Mesenchymal stem cell (in vitro differentiated cells and primary cell): ENCODE measurements around the gene KDELR3.
A peak's percentile ranks its signal among the peaks of the same experiment; 100 is the strongest.

Experiments used
- DNase-seq: peaks from one replicate; pipeline ENCODE4 v3.0.0-alpha.2; 2013
- H2AFZ ChIP-seq: one replicate; pipeline ENCODE4 v1.6.1; 2013; ENCODE audit warnings: low read depth, mild to moderate bottlenecking, control low read depth, inconsistent platforms, low read length, moderate library complexity
- H2AK5ac ChIP-seq: 2 replicates; pipeline ENCODE4 v1.6.1; 2013; ENCODE audit warnings: low read length, moderate library complexity, mild to moderate bottlenecking, inconsistent platforms; ENCODE audit not compliant: severe bottlenecking
- H2BK120ac ChIP-seq: one replicate; pipeline ENCODE4 v1.6.1; 2013; ENCODE audit warnings: low read depth, mild to moderate bottlenecking, inconsistent platforms, low read length, moderate library complexity
- H2BK12ac ChIP-seq, 2 experiments: one replicate each; pipeline ENCODE4 v1.6.1; 2013; ENCODE audit warnings: inconsistent platforms in 2 of 2, low read length in 2 of 2, mild to moderate bottlenecking in 2 of 2, moderate library complexity in 2 of 2, control low read depth in 1 of 2
- H2BK15ac ChIP-seq: one replicate; pipeline ENCODE4 v1.6.1; 2013; ENCODE audit warnings: mild to moderate bottlenecking, low read depth, inconsistent platforms; ENCODE audit not compliant: poor library complexity, severe bottlenecking
- H2BK5ac ChIP-seq: 2 replicates; pipeline ENCODE4 v1.6.1; 2013; ENCODE audit warnings: low read depth, mild to moderate bottlenecking, low read length, control low read depth, inconsistent platforms; ENCODE audit not compliant: poor library complexity, severe bottlenecking
- H3K14ac ChIP-seq, 2 experiments: one replicate each; pipeline ENCODE4 v1.6.1; 2013; ENCODE audit warnings: inconsistent platforms in 2 of 2, low read length in 2 of 2, control low read depth in 1 of 2, mild to moderate bottlenecking in 1 of 2, moderate library complexity in 1 of 2
- H3K18ac ChIP-seq, 2 experiments: one replicate each; pipeline ENCODE4 v1.6.1; 2013; ENCODE audit warnings: inconsistent platforms in 2 of 2, low read length in 2 of 2, control low read depth in 1 of 2, low read depth in 1 of 2, mild to moderate bottlenecking in 1 of 2
- H3K23ac ChIP-seq, 2 experiments: one replicate each; pipeline ENCODE4 v1.6.1; 2013; ENCODE audit warnings: inconsistent platforms in 2 of 2, low read length in 2 of 2, mild to moderate bottlenecking in 2 of 2, moderate library complexity in 2 of 2, control low read depth in 1 of 2
- H3K27ac ChIP-seq: 2 replicates; pipeline ENCODE4 v1.5.1; 2013; ENCODE audit warnings: mild to moderate bottlenecking, moderate library complexity, low read length, control low read depth, inconsistent platforms; ENCODE audit not compliant: poor library complexity, severe bottlenecking
- H3K27me3 ChIP-seq, 2 experiments: 2 replicates each; pipeline versions ENCODE4 v1.6.1 to v1.7.0; 2013; ENCODE audit warnings: low read length in 2 of 2, mild to moderate bottlenecking in 2 of 2, moderate library complexity in 2 of 2, control low read depth in 1 of 2, inconsistent platforms in 1 of 2; ENCODE audit not compliant: control insufficient read depth in 1 of 2, insufficient read depth in 1 of 2
- H3K36me3 ChIP-seq, 2 experiments: 2 replicates each; pipeline versions ENCODE4 v1.6.1 to v1.7.0; 2013; ENCODE audit warnings: low read length in 2 of 2, control low read depth in 1 of 2, inconsistent platforms in 1 of 2, low read depth in 1 of 2, mild to moderate bottlenecking in 1 of 2; ENCODE audit not compliant: insufficient read depth in 2 of 2, control insufficient read depth in 1 of 2
- H3K4ac ChIP-seq, 2 experiments: one replicate each; pipeline ENCODE4 v1.6.1; 2013; ENCODE audit warnings: inconsistent platforms in 2 of 2, low read length in 2 of 2, mild to moderate bottlenecking in 2 of 2, moderate library complexity in 2 of 2, control low read depth in 1 of 2, low read depth in 1 of 2
- H3K4me1 ChIP-seq: 2 replicates; pipeline ENCODE4 v1.6.1; 2013; ENCODE audit warnings: low read depth, low read length, control low read depth; ENCODE audit not compliant: control insufficient read depth, insufficient read depth
- H3K4me2 ChIP-seq: 2 replicates; pipeline ENCODE4 v1.6.1; 2013; ENCODE audit warnings: low read length, mild to moderate bottlenecking, inconsistent platforms; ENCODE audit not compliant: poor library complexity, severe bottlenecking
- H3K4me3 ChIP-seq, 2 experiments: 2 replicates each; pipeline versions ENCODE4 v1.5.1 to v1.7.0; 2013; ENCODE audit warnings: low read length in 2 of 2, mild to moderate bottlenecking in 2 of 2, control low read depth in 1 of 2, low read depth in 1 of 2; ENCODE audit not compliant: insufficient read depth in 1 of 2
- H3K79me1 ChIP-seq: replicated peaks from 2 replicates; pipeline ENCODE4 v1.6.1; 2013; ENCODE audit warnings: mild to moderate bottlenecking, control low read depth, low read length, inconsistent platforms; ENCODE audit not compliant: poor library complexity, severe bottlenecking
- H3K9ac ChIP-seq: 2 replicates; pipeline ENCODE4 v1.7.0; 2013; ENCODE audit warnings: mild to moderate bottlenecking, low read length, moderate library complexity
- H3K9me3 ChIP-seq: 2 replicates; pipeline ENCODE4 v1.7.0; 2013; ENCODE audit warnings: mild to moderate bottlenecking, low read length; ENCODE audit not compliant: control insufficient read depth
- H4K8ac ChIP-seq: one replicate; pipeline ENCODE4 v1.6.1; 2013; ENCODE audit warnings: inconsistent platforms, mild to moderate bottlenecking, low read length, moderate library complexity
- H4K91ac ChIP-seq: one replicate; pipeline ENCODE4 v1.6.1; 2013; ENCODE audit warnings: mild to moderate bottlenecking, low read length, inconsistent platforms
- WGBS: methylation state at CpG from one replicate; pipeline ENCODE4 v1.1.7; 2013; ENCODE audit warnings: mixed read lengths; 5-methylcytosine and 5-hydroxymethylcytosine counted together

The KDELR3 gene

DNA sequence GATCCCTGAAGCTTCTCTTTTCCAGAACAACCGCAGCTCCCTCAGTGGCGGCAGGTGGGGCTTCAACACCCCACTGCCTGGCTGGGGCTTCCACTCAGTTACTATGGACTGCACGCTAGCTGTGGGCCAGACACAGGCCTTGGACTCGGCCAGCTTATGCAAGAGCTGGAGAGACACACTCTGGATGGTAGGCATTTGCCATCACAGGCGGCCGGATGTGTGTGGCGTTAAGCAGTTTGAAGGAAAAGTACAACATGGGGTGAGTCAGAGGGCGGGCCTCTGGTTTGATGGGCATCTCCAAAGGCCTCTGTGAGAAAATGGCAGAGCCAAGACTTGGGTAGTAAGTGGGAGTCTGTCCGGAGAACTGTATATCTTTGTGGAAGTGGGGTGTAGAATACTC is 30.5 kb upstream of the KDELR3 start:
- no peak overlapping the region for H3K4ac ChIP-seq
- no peak overlapping the region for H3K4me3 ChIP-seq
- H2BK12ac ChIP-seq = no peak overlapping the region
- WGBS = 88% methylated on average over 9 of the region's 9 CpGs
- no peak overlapping the region for H4K91ac ChIP-seq
- H3K9ac ChIP-seq = no peak overlapping the region
- H2AFZ ChIP-seq = no peak overlapping the region
- no peaks in the 10 kb centered on the region for H3K36me3 ChIP-seq
- H4K8ac ChIP-seq = no peak overlapping the region
- no peak overlapping the region for H3K27ac ChIP-seq
- no peak overlapping the region for H2BK120ac ChIP-seq
- H2AK5ac ChIP-seq = no peak overlapping the region
- no peak overlapping the region for H2BK15ac ChIP-seq
- no peak overlapping the region for H3K18ac ChIP-seq
- H3K23ac ChIP-seq = no peak overlapping the region
- no peaks in the 10 kb centered on the region for H3K79me1 ChIP-seq
- peaks cover 4% of the 10 kb centered on the region for H3K4me1 ChIP-seq
- DNase-seq = no peak
- no peak overlapping the region for H2BK5ac ChIP-seq
- H3K4me2 ChIP-seq = no peak overlapping the region
- no peak overlapping the region for H3K14ac ChIP-seq
- H3K9me3 ChIP-seq = no peaks in the 10 kb centered on the region
- H3K27me3 ChIP-seq = peaks cover 20 to 58% of the 10 kb centered on the region in 2 experiments

GRCh38 chr22:38440747-38441350 is 27.0 kb upstream of the KDELR3 start:
- Histone ChIP-seq H3K4me2 (no peak overlapping the region), H2BK15ac (no peak overlapping the region), H3K79me1 (no peaks in the 10 kb centered on the region), H3K9me3 (no peaks in the 10 kb centered on the region), H3K4ac (no peak overlapping the region), H3K9ac (no peak overlapping the region), H3K4me1 (peaks cover 11% of the 10 kb centered on the region), H3K27me3 (peaks cover 44 to 69% of the 10 kb centered on the region in 2 experiments), H2AK5ac (no peak overlapping the region), H4K8ac (no peak overlapping the region), H4K91ac (no peak overlapping the region), H2BK12ac (no peak overlapping the region), H3K18ac (no peak overlapping the region), H2AFZ (no peak overlapping the region), H2BK120ac (no peak overlapping the region), H3K27ac (no peak overlapping the region), H3K36me3 (no peaks in the 10 kb centered on the region), H3K4me3 (no peak overlapping the region), H3K14ac (no peak overlapping the region), H2BK5ac (no peak overlapping the region), H3K23ac (no peak overlapping the region)
- 84% methylated on average over 13 of the region's 14 CpGs for whole genome bisulfite sequencing
- no peak for DNase-seq

GRCh38 chr22:38441620-38442287 is 26.1 kb upstream of the KDELR3 start:
- 83% methylated on average over 16 of the region's 16 CpGs for WGBS
- Histone ChIP-seq H2BK12ac (no peak overlapping the region), H3K9ac (no peak overlapping the region), H3K4me3 (no peak overlapping the region), H3K9me3 (no peaks in the 10 kb centered on the region), H3K36me3 (no peaks in the 10 kb centered on the region), H2AK5ac (no peak overlapping the region), H3K4ac (no peak overlapping the region), H3K23ac (no peak overlapping the region), H3K27me3 (peaks cover 49 to 67% of the 10 kb centered on the region in 2 experiments), H3K18ac (no peak overlapping the region), H2BK15ac (no peak overlapping the region), H3K79me1 (no peaks in the 10 kb centered on the region), H2BK5ac (no peak overlapping the region), H3K27ac (no peak overlapping the region), H3K4me2 (no peak overlapping the region), H2BK120ac (no peak overlapping the region), H3K4me1 (peaks cover 12% of the 10 kb centered on the region), H3K14ac (no peak overlapping the region), H4K91ac (no peak overlapping the region), H2AFZ (no peak overlapping the region), H4K8ac (no peak overlapping the region)
- DNase-seq = no peak

DNA sequence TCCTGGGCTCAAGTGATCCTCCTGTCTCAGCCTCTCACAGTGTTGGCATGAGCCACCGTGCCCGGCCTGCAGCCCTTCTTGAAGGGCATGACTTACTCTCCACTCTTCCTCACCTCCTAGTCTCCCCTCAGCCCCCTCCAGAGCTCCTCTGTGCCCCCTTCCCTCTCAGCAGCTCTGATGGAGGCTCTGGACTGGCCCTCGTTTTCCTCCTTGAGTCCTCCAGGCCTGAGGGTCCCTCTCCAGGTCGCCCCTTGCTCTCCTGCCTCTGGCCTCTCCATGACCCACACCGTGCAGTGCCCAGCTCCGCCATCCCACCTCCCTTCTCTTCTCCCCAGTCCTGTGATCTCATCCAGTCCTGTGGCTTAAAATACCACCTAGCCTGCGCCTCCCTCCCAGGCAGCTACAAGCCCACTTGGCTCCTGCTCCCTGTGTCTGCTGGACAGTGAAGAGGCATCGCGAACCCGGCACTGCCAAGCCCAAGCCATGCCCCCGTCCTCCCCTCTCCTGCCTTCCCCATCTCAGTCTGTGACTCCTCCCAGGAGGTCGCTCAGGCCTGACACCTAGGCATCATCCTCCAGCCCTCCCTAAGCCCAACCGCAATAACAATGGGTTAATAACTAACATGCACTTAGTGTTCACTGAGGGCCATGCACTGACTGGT is 24.8 kb upstream of the KDELR3 start:
- Histone ChIP-seq H3K27ac (no peak overlapping the region), H3K4me1 (peaks cover 11% of the 10 kb centered on the region), H3K9ac (no peak overlapping the region), H3K27me3 (peaks cover 55 to 73% of the 10 kb centered on the region in 2 experiments), H3K4me2 (no peak overlapping the region), H4K91ac (peak overlapping the region; percentile 54), H4K8ac (peak overlapping the region; percentile 42), H3K79me1 (no peaks in the 10 kb centered on the region), H2AFZ (no peak overlapping the region), H3K14ac (no peak overlapping the region), H2AK5ac (no peak overlapping the region), H2BK15ac (no peak overlapping the region), H2BK5ac (no peak overlapping the region), H3K18ac (no peak overlapping the region), H2BK120ac (no peak overlapping the region), H3K4me3 (no peak overlapping the region), H3K23ac (peak overlapping the region in 1 of 2 experiments; percentile 6), H3K9me3 (no peaks in the 10 kb centered on the region), H3K36me3 (no peaks in the 10 kb centered on the region), H3K4ac (no peak overlapping the region), H2BK12ac (no peak overlapping the region)
- WGBS = 80% methylated on average over 13 of the region's 13 CpGs
- DNase-seq = no peak
